ENCODE results near the gene CRB3.

The CRB3 gene

GRCh38 chr19:6467384-6467783 is 3.3 kb downstream of the CRB3 start:
- no peaks in the 10 kb centered on the region for H3K9me3 Mint-ChIP-seq
- H3K4me1 Mint-ChIP-seq: no peaks in the 10 kb centered on the region
- H3K27me3 Mint-ChIP-seq (ENCODE audit: low read depth): peaks cover 68% of the 10 kb centered on the region
- TF ChIP-seq CTCF (IDR thresholded peaks at IDR 0.05; ENCODE audit: unreplicated experiment in 3 of 3): no peak
- H3K27ac Mint-ChIP-seq: no peak overlapping the region
- H3K36me3 Mint-ChIP-seq (ENCODE audit: low read depth): no peaks in the 10 kb centered on the region
- H3K4me3 Mint-ChIP-seq: peak overlapping the region in 1 of 3 experiments; percentile 22

DNA sequence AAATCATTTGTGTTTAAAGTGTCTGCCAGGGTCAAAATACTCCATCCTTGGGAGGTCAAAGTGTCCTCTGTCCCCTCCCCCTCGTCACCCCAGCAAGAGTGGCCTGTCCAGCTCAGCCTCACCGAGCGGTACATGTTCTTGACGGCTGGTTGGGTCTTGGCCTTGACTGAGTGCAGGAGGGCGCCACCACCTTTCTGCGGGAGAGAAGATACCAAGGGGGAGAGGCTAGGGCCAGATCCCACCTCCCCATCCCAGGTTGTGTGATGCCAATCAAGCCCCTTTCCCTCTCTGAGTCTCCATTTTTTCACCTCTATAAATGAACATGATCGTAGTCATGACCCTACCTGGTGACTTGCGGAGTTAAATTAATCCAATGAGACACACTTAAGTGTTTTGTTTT is 6.1 kb downstream of the CRB3 start:
- H3K27me3 Mint-ChIP-seq (ENCODE audit: low read depth): peaks cover 56% of the 10 kb centered on the region
- no peak overlapping the region for H3K27ac Mint-ChIP-seq
- no peak overlapping the region for H3K4me3 Mint-ChIP-seq
- no peaks in the 10 kb centered on the region for H3K4me1 Mint-ChIP-seq
- H3K9me3 Mint-ChIP-seq: no peaks in the 10 kb centered on the region
- TF ChIP-seq CTCF (IDR thresholded peaks at IDR 0.05; ENCODE audit: unreplicated experiment in 3 of 3): no peak
- H3K36me3 Mint-ChIP-seq (ENCODE audit: low read depth): no peaks in the 10 kb centered on the region

DNA sequence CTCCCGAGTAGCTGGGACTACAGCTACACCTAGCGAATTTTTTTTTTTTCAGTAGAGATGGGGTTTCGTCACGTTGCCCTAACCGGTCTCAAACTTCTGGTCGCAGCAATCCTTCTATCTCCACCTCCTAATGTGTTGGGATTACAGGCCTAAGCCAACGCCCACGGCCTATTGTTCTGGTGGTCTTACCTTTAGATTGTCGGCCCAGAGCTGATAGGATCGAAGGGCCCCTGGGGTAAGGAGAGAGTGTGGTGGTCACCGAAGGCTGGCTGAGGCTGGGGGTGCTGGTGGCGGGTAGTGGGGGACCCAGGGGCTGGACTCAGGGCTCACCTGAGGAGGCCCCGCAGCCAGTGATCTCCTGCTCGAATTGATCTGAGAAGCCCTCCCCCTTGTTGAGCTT is 7.0 kb downstream of the CRB3 start:
- no peak for TF ChIP-seq CTCF (IDR thresholded peaks at IDR 0.05; ENCODE audit: unreplicated experiment in 3 of 3)
- H3K36me3 Mint-ChIP-seq (ENCODE audit: low read depth): no peaks in the 10 kb centered on the region
- H3K9me3 Mint-ChIP-seq: no peaks in the 10 kb centered on the region

GRCh38 chr19:6472713-6473112 is 8.6 kb downstream of the CRB3 start:
- no peak overlapping the region for H3K4me3 Mint-ChIP-seq
- no peaks in the 10 kb centered on the region for H3K36me3 Mint-ChIP-seq (ENCODE audit: low read depth)
- no peak for TF ChIP-seq CTCF (IDR thresholded peaks at IDR 0.05; ENCODE audit: unreplicated experiment in 3 of 3)
- no peaks in the 10 kb centered on the region for H3K9me3 Mint-ChIP-seq
- H3K4me1 Mint-ChIP-seq: no peaks in the 10 kb centered on the region
- H3K27me3 Mint-ChIP-seq (ENCODE audit: low read depth): peaks cover 47% of the 10 kb centered on the region
- H3K27ac Mint-ChIP-seq: no peak overlapping the region

More for the DNA sequence above, 7.0 kb downstream of the CRB3 start:
- Mint-ChIP-seq H3K27ac (no peak overlapping the region), H3K4me3 (no peak overlapping the region), H3K27me3 (ENCODE audit: low read depth) (peaks cover 56% of the 10 kb centered on the region), H3K4me1 (no peaks in the 10 kb centered on the region)

- Mint-ChIP-seq H3K4me3 (peak overlapping the region in 2 of 3 experiments; percentile 12 to 23), H3K36me3 (ENCODE audit: low read depth) (no peaks in the 10 kb centered on the region), H3K27me3 (ENCODE audit: low read depth) (peaks cover 38% of the 10 kb centered on the region), H3K27ac (no peak overlapping the region), H3K9me3 (no peaks in the 10 kb centered on the region), H3K4me1 (no peaks in the 10 kb centered on the region)
- TF ChIP-seq CTCF (IDR thresholded peaks at IDR 0.05; ENCODE audit: unreplicated experiment in 3 of 3): no peak
Measured at GRCh38 chr19:6473647-6474046, 9.6 kb downstream of the CRB3 start.

DNA sequence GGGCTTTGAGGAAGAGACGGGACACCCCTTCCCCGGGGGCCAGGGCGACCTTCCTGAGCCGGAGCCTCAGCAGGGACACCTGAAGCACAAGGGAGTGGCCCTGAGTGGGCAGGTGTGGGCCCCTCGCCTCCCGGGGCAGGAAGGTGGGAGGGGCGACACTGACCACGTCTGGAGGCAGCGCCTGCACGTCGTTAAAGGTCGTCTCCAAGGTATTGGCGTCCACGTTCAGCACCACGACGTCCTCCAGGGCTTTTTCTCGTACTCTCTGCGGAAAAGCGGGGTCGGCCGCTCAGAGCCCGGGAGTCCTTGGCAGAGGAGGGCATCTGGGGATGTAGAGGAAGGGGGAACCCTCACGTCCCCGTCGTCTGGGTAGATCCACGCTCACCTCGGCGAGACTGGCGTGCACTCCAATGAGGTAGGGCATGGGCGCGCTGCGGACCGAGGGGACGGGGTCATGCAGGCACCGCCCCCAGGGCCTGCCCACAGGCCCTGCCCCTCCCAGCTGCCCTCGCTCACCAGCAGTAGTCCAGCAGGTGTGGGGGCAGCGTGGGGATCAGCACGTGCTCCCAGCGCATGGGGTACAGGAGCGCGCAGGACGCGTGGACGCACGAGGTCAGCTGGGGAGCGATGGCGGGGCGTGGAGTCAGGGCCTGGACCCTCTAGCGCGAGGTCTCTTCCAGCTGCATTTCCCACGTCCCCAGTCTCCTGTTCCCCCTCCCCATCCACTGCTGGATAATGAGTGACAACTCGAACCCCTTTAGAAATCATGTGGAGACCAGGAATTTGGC is 11.4 kb downstream of the CRB3 start:
- Mint-ChIP-seq H3K4me1 (no peaks in the 10 kb centered on the region), H3K4me3 (peak overlapping the region; percentile 76 to 82 (median 81)), H3K9me3 (no peaks in the 10 kb centered on the region), H3K27me3 (ENCODE audit: low read depth) (peaks cover 31% of the 10 kb centered on the region), H3K36me3 (ENCODE audit: low read depth) (no peaks in the 10 kb centered on the region), H3K27ac (no peak overlapping the region)
- no peak for TF ChIP-seq CTCF (IDR thresholded peaks at IDR 0.05; ENCODE audit: unreplicated experiment in 3 of 3)

Measured in nephron (organoid).